ENCODE results near the gene KXD1.
"Not testable (repeated sequence)": the region's sequence is repeated elsewhere in the genome, so short reads cannot be mapped to it uniquely, and the experiment has no call there.

The KXD1 gene

DNA sequence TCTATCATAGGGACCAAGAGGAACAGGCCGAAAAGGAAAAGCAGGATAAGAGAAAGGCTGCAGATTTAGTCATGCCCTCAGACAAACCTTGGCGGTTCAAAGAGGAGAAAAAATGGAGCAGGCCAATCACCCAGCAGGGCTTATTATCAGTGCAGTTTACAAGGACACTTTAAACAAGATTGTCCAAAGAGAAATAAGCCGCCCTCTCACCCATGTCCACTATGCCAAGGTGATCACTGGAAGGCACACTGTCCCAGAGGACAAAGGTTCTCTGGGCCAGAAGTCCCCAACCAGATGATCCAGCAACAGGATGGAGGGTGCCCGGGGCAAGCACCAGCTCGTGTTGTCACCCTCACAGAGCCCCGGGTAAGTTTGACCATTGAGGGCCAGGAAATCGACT lies 22.6 kb downstream of the KXD1 start:
- no peak for DNase-seq (ENCODE audit: low read depth in 2 of 2)

DNA sequence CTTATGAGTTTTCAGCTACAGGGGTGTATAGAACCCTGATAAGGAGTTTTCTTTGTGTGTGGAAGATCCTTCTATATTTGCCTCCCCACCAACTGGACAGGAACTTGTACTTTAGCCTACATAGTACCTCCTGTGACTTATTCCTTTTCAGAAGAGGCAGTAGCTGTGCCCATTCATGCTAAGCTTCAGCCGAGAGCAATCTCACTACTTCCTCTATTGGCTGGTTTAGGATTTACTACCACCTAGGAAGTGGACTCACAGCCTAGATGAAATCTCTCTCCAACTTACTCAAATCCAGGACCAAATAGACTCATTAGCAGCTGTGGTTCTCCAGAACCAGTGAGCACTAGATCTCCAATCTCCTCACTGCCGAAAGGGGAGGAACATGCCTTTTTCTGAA lies 28.6 kb downstream of the KXD1 start:
- DNase-seq (ENCODE audit: low read depth in 2 of 2): no peak

DNA sequence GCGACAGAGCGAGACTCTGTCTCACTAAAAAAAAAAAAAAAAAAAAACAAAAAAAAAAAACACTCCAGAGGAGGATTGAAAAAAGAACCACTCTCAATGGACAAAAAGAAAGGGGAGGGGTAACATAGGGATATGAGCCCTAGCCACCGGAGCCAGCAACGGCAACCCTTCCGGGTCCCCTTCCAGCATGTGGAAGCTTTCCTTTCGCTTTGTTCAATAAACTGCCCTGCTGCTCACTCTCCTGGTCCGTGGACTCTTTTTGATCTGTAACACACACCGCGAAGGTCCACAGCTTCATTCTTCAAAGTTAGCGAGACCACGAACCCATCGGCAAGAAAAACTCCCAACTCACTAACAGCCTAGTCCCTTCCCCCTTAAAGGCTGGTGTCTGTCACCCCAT lies 29.9 kb downstream of the KXD1 start:
- DNase-seq (ENCODE audit: low read depth in 2 of 2): no peak

DNA sequence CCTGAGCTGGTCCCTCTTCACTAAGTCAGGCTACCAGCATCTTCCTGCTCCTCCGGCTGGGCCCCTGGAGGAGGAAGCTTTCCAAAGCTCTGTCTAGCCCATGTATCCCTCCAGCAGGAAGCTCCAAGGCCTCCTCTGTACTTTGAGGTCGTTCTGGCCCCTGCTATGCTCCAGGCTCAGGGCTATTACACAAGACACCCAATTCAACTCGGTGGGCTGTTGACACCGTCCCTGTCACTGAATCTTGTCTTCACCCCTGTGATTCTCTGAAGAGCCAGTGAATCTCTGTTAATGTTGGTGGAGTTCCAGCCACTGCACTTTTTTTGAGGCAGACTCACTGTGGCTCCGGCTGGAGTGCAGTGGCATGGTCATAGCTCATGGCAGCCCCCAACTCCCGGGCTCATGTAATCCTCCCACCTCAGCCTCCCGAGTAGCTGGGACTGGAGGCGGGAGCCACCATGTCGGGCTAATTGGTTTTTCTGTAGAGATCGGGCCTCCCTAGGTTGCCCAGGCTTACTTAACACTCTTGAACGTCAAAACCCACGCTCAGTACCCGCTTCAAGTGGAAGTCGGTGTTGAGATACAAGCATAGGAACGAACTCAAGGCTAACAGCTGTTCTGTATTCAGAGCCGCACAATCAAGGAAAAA lies 30.4 kb downstream of the KXD1 start:
- no peak for DNase-seq (ENCODE audit: low read depth in 2 of 2)

DNA sequence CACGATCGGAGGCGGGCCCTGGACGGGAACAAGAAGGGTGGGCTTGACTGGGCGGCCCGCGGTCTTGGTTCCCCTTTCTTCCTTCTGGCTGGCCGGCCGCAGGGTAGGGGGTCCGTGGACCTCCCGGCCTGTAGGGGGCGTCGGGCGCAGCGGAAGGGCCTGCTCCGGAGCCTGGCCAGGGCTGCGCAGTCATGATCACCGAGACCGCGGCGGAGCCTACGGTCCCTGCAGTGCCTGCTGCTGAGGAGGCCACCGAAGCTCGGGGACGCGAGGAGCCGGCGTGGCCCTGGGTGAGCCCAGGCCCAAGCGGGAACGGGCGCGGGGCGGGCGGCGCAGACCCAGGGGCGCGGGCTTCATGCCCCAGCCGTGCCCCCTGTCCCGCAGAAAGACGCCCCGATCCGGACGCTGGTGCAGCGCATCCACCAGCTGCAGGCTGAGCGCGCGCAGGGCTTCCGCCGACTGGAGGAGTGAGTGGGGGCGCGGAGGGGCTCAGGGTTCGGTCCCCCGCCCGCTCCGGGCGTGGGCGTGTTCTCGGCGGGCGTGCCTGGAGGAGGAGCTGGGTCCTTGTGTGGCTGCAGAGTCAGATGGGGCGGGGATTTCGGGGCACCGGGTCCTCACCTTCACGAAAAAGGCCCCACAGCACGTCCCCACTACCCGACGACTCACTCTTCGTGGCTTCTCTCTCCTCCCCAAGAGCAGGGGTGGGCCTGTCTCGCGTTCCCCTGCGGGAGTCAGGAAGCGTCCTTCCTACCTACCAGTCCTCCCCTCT lies 31.1 kb downstream of the KXD1 start, which contains the start of gene REX1BD:
Gene REX1BD, plus strand, starts transcription at position 188 of the 769 bp plus-strand sequence. Its CDS starts 4 bp downstream, at position 192.
- peak; percentile 80 to 84 for DNase-seq (ENCODE audit: low read depth in 2 of 2)

DNA sequence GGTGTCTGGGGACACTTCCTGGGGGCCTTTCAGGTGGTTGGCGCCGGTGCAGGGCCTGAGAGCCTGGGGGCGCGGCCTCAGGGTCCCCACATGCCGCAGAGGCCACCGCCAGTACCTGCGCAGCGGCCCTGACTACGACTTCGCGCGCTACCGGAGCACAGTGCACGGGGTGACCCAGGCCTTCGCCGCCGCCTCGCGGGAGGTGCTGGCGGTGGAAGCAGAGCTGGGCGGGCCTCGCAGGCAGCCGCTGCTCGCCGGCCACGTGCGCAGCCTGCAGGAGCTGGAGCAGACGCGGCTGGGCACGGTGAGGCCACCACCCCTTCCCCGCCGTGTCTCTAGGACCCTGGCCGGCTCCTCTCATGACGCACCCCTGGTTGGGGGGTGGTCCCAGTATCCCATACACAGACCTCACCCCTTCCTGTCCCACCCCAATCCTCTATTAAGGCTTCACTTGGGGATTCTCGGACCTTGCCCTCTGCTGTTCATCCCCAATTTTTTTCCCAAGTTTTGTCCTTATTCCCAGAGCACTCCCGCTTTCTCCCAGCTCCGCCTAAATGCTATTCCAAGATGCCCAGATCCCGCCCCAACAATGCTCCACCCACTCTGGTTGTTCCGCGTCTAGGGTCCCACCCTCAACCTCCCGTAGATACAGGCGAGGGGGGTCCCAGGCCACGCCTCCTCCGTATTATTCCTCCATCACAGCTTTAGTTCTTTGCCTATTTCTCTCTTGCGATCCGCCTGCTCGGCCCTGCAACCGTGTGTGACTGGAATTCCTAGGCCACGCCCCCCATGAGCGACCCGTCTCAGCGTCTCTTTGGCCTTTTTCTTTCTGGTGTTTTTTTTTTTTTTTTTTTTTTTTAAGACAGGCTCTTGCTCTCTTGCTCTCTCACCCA lies 32.0 kb downstream of the KXD1 start:
- peak in 1 of 2 donors; percentile 43 for DNase-seq (ENCODE audit: low read depth in 2 of 2)

DNA sequence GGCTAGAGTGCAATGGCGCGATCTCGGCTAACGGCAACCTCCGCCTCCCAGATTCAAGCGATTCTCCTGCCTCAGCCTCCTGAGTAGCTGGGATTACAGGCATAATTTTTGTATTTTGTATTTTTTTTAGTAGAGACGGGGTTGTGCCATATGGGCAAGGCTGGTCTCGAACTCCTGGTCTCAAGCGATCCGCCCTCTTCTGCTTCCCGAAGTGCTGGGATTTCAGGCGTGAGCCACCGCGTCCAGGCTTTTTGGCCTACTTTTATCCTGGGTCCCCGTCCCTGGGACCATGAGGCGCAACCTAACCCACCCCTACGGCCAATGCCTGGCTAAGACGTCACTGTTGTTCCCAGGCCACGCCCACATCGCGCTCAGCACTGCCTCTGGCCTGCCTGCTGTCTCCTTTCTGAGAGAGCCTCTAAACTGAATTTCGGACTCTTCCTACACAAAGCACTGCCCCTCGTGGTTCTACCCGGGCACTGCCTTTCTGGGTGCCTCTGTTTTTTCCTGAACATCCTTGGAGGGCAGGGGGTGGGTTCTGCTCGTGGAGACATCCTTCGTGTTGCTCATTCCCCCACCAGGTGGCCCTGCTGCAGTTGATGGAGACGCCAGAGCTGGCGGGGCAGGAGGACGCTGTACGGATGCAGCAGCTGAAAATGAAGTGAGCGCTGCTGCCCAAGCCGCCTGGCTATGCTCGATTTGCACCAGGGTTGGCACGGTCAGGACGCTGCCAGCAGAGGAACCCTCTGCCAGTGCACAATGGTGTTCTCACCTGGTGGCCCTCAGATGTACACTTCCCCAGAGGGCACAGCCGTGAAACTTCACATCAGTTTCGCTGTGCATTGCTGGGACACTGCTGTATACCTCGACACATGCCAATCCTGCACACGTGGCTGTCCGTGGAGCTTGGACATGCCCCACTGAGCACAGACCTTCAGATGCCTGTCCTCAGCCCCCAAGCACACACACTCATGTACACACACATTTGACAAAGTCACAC lies 32.9 kb downstream of the KXD1 start:
- DNase-seq (ENCODE audit: low read depth in 2 of 2): no peak

DNA sequence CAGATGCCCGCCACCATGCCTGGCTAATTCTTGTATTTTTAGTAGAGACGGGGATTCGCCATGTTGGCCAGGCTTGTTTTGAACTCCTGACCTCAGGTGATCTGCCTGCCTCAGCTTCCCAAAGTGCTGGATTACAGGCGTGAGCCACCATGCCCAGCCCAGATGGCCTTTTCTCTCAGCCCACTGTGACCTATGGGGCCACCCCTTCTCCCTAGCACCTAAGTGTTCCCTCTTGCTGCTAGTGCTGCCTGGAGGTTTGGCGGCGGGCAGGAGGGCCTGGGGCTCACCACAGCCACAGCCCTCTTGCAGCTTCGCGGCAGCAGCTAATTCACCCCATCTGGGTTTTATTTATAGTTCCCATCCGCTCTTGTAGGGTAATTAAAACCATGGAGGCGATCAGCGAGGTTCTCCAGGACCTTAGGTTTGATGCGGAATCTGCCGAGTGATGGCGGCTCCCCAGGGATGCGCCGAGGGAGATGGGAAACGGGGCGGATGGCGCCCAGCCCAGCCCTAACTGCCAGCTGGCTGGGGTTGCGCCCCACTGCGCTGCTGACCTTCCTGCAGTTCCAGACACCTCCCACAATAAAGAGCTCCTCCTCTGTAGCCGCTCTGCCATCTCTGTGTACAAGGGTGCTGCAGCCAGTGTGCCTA lies 34.2 kb downstream of the KXD1 start:
- DNase-seq (ENCODE audit: low read depth in 2 of 2): no peak

DNA sequence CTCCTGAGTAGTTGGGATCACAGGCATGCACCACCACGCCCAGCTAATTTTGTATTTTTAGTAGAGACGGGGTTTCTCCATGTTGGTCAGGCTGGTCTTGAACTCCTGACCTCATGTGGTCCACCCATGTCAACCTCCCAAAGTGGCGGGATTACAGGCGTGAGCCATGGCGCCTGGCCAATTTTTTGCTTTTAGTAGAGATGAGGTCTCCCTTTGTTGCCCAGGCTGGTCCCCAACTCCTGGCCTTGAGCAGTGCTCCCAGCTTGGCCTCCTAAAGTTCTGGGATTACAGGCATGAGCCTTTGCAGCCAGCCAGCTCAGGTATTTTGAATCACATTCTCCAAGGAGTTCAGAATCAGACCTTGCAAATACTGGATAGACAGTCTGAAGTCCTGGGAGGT lies 35.1 kb downstream of the KXD1 start:
- DNase-seq (ENCODE audit: low read depth in 2 of 2): not testable (repeated sequence)

DNA sequence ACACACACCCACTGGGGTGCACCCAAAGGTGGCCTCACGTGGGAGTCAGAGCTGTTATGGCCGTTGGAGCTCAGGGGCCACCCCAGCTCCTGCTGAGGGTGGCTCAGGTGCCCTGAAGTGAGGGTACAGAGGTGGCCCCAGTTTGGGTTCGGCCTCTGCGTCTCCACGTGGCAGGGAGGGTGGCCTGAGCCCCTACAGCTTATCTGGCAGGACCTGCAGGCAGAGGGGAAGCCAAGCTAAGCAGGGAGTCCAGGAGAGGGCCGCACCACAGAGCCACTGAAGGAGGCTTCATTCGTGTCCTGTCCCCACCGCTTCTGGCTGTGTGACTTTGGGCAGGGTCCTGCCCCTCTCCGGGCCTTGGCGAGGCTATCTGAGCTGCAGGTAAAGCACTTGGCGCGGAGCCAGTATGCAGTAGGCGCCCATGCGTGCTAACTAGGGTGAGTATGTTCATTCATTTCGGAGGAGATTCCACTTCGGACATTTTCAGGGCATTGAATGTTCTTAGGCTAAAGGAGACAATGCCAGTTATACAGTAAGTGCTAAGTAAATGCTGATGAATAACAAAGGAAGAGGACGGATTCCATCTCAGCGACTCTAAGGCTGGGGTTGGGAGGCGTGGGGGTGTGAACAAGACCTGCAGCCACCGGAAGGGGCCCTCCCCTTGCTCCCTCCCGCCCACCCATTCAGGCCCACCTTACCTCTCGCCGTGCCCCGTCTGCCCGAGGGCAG lies 35.9 kb downstream of the KXD1 start:
- DNase-seq (ENCODE audit: low read depth in 2 of 2): no peak

DNA sequence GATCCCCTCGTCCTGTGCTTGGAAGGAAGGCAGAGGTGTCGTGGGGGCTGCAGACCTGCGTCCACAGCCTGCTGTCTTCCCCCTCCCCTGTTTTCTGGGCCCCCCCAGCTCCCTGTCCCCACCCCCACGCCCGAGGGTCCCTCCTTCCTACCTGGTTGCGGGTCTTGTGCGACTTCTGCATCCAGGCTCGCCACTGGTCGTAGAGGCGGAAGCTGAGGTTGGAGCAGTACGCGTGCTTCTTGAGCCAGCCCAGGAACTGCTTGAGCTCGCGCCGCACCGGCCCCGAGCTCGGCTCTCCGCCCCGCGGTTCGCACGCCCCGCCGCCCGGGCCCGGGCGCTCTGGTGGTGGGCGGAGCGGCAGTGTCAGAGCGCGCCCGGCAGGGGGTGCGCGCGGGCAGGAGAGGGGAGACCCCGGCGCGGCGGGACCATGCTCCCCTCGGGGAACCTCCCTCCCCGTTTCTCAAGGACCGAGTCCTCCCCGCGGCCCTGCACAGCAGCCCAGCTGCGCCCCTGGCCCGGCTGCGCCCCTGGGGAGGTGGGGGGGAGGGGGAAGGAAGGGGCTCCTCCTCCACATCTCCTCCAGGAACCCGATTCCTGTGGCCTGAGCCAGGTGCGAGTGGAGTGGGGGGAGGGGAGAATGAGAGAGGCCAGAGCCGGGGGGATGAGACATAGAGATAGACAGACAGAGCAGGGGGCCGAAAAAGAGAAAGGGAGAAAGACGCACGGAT lies 36.6 kb downstream of the KXD1 start:
- DNase-seq (ENCODE audit: low read depth in 2 of 2): peak; percentile 68

DNA sequence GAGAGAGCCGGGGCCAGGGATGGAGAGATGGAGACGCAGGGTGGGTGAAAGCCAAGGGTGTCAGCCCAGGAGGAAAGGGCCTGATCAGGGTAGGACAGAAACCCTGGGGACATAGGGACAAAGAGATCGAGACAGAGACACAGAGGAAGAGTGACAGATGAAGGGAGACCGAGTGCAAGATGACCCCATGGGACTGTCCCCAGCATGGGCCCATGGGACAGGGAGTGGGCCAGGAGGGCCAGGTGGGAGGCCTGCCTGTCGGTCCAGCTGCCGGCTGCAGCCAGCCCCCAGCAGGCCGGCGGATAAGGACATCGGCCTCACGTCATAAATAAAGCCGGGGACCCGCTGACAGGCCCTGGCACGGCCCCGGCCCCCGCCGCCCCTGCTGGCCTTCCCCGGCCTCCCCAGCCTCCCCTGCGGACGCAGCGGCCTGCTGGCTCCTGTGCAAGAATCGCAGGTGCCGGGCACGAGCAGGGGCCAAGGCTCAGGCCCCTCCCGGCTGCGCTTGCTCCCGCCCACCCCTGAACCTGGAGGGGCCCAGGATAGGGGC lies 37.2 kb downstream of the KXD1 start:
- DNase-seq (ENCODE audit: low read depth in 2 of 2): no peak

DNA sequence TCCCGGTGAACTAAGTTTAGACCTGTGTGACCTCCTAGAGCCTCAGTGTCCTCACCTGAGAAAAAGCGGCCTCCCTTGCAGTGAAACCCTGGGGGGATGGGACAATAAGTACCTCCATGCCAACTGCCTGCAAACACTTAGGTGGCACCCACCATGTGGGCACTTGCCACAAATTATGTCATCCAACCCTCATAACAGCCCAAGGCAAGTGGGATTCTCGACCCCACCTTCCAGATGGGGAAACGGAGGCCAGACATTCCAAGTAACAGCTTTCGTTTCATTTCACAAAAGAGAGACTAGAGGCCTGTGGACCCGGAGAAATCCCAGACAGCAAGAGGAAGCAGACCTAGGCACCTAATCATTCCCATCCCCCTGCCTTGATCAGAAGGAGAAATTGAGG lies 37.8 kb downstream of the KXD1 start:
- DNase-seq (ENCODE audit: low read depth in 2 of 2): no peak

DNA sequence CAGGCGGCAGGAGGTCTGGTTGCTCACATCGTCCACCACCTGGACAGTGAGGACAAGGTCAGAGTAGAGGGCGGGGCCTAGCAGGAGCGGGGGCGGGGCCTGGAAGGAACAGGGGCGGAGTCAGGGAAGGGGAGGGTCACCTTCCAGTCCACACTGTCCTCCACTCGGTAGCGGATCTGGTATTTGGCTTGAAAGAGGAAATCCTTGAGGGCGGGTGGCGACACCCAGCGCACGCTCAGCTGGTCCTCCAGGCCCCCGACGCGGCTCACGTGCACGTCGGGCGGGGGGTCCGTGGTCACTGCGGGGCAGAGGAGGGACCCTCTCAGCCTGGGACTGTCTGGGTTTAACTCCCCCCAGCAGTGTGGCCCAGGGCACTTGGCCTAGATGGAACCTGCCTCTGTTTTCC lies 39.1 kb downstream of the KXD1 start:
- DNase-seq (ENCODE audit: low read depth in 2 of 2): no peak

DNA sequence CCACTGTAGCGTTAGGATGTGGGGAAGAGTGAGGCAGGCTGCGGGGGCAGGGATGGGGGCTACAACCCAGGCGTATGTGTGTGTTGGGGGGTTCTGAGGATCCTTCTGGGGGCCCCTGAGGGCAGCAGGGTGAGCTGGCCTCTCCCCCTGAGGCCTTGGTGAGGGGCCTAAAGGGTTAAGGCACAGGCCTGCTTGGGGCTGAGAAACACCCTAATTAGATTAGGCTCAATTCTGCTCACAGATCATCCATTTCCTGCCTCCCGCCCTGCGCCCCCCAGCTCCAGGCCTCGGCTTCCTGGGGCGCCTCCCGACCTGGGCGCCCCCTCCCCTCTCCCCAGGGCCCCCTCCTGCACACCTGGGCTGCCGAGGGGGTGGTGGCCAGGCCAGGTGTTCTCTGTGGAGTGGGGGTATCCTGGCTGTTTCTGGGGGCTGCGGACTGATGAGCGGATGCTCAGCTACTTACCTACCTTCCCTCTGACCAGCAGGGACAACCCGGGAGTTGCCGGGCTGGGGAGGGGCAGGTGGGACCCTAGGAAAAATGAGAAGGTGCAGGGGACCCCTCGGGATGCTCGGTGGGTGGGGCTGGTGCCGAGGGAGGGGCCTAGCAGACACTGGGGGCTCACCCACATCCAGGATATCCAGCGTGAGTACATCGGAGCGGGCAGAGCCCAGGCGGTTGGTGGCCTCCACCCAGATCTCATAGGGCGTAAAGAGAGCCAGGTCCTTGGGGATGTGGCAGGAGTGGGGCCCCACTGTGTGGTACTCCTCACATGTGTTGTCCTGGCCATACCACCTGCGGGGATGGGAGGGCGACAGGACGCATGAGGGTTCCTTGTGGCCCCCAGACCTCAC lies 40.4 kb downstream of the KXD1 start:
- no peak for DNase-seq (ENCODE audit: low read depth in 2 of 2)

DNA sequence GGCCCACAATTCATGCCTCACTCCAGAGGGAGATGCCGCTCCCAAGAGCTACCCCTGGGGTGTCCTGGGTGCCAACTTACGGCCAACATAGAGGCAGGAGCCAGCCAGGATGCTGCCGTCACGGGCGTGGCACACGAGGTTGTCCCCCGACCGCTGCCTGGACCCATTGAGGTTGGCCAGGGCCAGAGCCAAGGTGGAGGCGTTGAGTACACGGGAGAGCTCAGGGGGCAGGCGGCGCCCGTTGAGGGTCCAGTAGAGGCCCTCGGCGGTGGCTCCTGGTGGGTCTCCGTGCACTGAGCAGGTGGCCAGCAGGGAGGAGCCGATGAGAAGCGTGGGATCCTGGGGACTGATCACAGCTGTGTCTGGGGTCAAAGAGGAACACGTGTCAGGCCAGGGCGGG lies 41.8 kb downstream of the KXD1 start:
- DNase-seq (ENCODE audit: low read depth in 2 of 2): no peak

DNA sequence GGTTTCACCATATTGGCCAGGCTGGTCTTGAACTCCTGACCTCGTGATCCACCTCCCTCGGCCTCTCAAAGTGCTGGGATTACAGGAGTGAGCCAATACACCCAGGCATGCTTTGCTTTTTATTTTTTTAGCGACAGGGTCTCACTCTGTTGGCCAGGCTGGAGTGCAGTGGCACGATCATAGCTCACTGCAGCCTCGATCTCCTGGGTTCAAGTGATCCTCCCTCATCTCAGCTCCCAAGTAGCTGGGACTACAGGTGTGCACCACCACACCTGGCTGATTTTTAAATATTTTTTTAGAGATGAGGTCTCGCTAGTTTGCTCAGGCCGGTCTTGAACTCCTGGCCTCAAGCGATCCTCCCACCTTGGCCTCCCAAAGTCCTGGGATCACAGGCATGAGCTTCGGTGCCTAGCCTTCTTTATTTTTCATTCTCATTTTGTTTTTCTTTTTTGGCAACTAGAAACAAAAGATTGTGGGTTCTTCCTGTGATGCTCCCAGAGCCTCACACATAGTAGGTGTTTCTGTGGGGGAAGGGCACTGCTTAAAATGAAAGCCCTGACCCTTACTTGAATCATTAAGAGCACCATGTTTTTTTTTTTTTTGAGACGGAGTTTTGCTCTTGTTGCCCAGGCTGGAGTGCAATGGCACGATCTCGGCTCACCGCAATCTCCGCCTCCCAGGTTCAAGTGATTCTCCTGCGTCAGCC lies 43.2 kb downstream of the KXD1 start:
- DNase-seq (ENCODE audit: low read depth in 2 of 2): not testable (repeated sequence)

Measured in activated CD4-positive, alpha-beta T cell treated with anti-CD3 and anti-CD28 coated beads for 24 hours (primary cell).